Activated CD8-positive, alpha-beta memory T cell treated with anti-CD3 and anti-CD28 coated beads, Interleukin-2, amount 50 U/mL, for 24 hours (primary cell): ENCODE data around the gene KIF4A.

ENCODE experiments used
- DNase-seq: peaks from one replicate; pipeline ENCODE4 v3.0.0-alpha.2; 2020; ENCODE audit errors: extremely low read depth

Gene KIF4A

GRCh38 chrX:70437921-70438665, 148.2 kb downstream of the KIF4A start:
- DNase-seq: no peak

GRCh38 chrX:70439016-70439415, 149.1 kb downstream of the KIF4A start:
- DNase-seq: no peak

GRCh38 chrX:70442224-70442623, 152.3 kb downstream of the KIF4A start:
- no peak for DNase-seq

- DNase-seq: no peak
These were observed 154.5 kb downstream of the KIF4A start, which contains the start of gene DLG3 for GRCh38 chrX:70444326-70444945. Gene DLG3, plus strand, starts transcription at chrX:70444835. Its CDS starts 367 bp downstream, at chrX:70445202.

- no peak for DNase-seq
These were observed 155.2 kb downstream of the KIF4A start for GRCh38 chrX:70444946-70445656.

GRCh38 chrX:70445951-70446350, 156.0 kb downstream of the KIF4A start:
- no peak for DNase-seq

GRCh38 chrX:70446380-70447350, 156.8 kb downstream of the KIF4A start:
- DNase-seq: no peak

GRCh38 chrX:70449457-70449966, 159.6 kb downstream of the KIF4A start:
- no peak for DNase-seq

GRCh38 chrX:70452143-70452733, 162.3 kb downstream of the KIF4A start:
- no peak for DNase-seq

- no peak for DNase-seq
These were observed 163.2 kb downstream of the KIF4A start for GRCh38 chrX:70453024-70453618.

- no peak for DNase-seq
These were observed 164.8 kb downstream of the KIF4A start for GRCh38 chrX:70454441-70455365.

GRCh38 chrX:70455366-70456202, 165.7 kb downstream of the KIF4A start:
- DNase-seq: no peak

- no peak for DNase-seq
These were observed 166.4 kb downstream of the KIF4A start for GRCh38 chrX:70456256-70456655.

- no peak for DNase-seq
These were observed 171.1 kb downstream of the KIF4A start for GRCh38 chrX:70461026-70461425.

- no peak for DNase-seq
These were observed 174.1 kb downstream of the KIF4A start for GRCh38 chrX:70464051-70464450.

GRCh38 chrX:70466968-70467367, 177.1 kb downstream of the KIF4A start:
- no peak for DNase-seq

- no peak for DNase-seq
These were observed 178.8 kb downstream of the KIF4A start for GRCh38 chrX:70468709-70469108.
